NCI-H2227 (cell line): ENCODE data around the gene ST8SIA1.

Experiments used
- DNase-seq: peaks from one replicate; lab custom pipeline; 2025; ENCODE audit not compliant: unreplicated experiment; lab: John Stamatoyannopoulos, UW

Gene ST8SIA1, protein sequence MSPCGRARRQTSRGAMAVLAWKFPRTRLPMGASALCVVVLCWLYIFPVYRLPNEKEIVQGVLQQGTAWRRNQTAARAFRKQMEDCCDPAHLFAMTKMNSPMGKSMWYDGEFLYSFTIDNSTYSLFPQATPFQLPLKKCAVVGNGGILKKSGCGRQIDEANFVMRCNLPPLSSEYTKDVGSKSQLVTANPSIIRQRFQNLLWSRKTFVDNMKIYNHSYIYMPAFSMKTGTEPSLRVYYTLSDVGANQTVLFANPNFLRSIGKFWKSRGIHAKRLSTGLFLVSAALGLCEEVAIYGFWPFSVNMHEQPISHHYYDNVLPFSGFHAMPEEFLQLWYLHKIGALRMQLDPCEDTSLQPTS

DNA sequence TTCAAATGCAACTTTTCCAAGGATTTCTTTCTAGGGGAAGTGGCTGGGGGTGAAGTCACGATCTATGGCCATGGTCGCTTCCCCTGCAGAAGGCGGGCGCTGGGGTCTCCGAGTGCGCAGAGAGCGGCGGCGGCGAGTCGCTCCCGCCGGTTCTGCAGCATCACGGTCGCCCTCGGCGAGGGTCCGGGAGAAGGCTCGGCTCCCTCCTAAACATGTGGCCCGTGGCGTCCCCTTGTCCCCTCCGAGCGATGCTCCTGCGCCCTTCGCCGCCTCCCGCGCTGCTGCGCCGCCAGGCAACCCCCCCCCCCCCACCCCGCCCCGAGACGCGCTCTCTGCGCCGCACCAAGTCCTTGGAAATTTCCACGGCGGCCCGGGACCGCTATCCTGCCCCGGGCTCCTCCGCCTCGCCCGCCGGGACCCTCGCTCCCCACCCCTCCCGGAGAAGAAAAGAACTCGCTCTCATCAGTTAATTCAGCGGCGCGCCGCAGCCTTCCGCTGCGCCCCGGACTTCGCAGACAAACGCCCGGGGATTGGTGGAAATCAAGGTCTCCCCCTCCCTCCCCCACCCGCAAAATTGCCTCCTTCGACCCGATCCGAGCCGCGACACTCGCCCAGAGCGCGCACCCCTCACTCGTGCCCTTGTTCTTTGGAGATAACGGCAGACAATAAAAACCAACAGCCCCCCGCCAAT lies at the start of gene ST8SIA1:
Gene ST8SIA1 (minus strand): TSS at position 298 of the 691 bp plus-strand sequence. CDS start 475 bp downstream, outside the sequence.
- peak; percentile 31 for DNase-seq

GRCh38 chr12:22380031-22380430 lies 45.5 kb upstream of the ST8SIA1 start:
- no peak for DNase-seq

GRCh38 chr12:22377731-22378496 lies 43.4 kb upstream of the ST8SIA1 start:
- no peak for DNase-seq

DNA sequence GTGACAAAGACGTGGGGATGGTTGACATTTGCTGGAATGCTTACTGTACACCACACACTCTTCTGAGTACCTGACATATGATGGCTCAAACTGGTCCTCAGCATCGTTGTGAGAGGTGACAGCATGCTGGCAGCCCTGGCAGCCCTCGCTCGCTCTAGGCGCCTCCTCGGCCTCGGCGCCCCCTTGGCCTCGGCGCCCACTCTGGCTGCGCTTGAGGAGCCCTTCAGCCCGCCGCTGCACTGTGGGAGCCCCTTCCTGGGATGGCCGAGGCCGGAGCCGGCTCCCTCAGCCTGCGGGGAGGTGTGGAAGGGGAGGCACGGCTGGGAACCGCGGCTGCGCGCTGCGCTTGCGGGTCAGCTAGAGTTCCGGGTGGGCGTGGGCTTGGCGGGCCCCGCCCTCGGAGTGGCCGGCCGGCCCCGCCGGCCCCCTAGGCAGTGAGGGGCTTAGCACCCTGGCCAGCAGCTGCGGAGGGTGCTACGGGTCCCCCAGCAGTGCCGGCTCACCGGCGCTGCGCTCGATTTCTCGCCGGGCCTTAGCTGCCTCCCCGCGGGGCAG lies 42.2 kb upstream of the ST8SIA1 start:
- peak; percentile 31 for DNase-seq

DNA sequence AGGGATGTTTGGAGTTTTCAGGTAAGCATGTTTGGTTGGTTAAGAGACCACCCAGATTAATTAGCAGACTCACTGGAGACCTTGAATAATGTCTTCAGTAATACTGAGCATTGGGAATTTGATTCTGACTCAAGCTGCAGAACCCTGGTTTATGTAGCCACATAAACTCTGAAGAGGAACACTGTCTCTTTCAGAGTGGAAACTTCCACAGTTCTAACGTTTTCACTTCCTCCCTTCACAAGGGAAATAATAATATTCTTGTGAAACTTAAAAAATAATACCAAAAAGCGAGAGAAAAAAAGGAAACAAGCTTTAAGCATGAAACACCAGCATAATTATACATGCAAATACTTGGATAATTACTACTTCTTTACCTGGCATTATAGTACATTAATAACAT lies 40.0 kb upstream of the ST8SIA1 start:
- no peak for DNase-seq

- no peak for DNase-seq
Measured at GRCh38 chr12:22372277-22372837, 37.9 kb upstream of the ST8SIA1 start.

DNA sequence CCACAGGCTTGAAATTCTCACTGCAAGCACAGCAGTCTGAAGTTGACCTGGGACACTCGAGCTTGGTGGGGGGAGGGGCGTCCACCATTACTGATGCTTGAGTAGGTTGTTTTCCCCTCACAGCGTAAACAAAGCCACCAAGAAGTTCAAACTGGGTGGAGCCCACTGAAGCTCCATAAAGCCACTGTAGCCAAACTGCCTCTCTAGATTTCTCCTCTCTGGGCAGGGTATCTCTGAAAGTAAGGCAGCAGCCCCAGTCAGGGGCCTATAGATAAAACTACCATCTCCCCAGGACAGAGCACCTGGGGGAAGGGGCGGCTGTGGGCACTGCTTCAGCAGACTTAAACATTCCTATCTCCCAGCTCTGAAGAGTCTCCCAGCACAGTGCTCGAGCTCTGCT lies 31.7 kb upstream of the ST8SIA1 start:
- DNase-seq, result no peak

DNA sequence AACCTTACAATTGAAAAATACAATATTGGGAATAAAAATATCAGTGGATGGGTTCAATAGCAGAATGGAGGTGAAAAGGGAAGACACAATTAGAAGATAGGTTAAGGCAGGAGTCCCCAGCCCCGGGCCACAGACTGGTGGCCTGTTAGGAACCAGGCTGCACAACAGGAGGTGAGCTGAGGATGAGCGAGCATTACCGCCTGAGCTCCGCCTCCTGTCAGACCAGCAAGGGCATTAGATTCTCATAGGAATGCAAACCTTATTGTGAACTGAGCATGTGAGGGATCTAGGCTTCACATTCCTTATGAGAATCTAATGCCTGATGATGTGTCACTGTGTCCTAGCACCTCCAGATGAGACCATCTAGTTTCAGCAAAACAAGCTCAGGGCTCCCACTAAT lies 27.3 kb upstream of the ST8SIA1 start:
- no peak for DNase-seq

GRCh38 chr12:22360774-22361173 lies 26.3 kb upstream of the ST8SIA1 start:
- no peak for DNase-seq

DNA sequence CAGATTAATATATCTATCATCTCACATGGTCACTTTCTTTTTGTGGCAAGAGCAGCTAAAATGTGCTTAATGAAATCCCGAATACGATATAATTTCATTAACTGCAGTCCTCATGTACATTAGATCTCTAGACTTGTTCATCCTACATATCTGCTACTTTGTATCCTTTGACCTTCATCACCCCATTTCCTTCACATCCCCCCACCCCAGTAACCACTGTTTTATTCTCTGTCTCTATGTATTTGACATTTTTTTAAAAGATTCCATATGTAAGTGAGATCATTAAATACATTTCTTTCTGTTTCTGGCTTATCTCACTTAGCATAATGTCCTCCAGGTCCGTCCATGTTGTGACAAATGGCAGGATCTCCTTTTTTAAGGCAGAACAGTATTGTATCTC lies 23.0 kb upstream of the ST8SIA1 start:
- DNase-seq, result no peak

- no peak for DNase-seq
Measured at GRCh38 chr12:22356231-22356630, 21.7 kb upstream of the ST8SIA1 start.

- no peak for DNase-seq
Measured at GRCh38 chr12:22355011-22355580, 20.6 kb upstream of the ST8SIA1 start.

- DNase-seq, result no peak
Measured at GRCh38 chr12:22353615-22354325, 19.3 kb upstream of the ST8SIA1 start.

GRCh38 chr12:22350886-22351285 lies 16.4 kb upstream of the ST8SIA1 start:
- no peak for DNase-seq

- no peak for DNase-seq
Measured at GRCh38 chr12:22348208-22348607, 13.7 kb upstream of the ST8SIA1 start.

GRCh38 chr12:22340143-22340542 lies 5.6 kb upstream of the ST8SIA1 start:
- no peak for DNase-seq

GRCh38 chr12:22339691-22340090 lies 5.2 kb upstream of the ST8SIA1 start:
- DNase-seq, result no peak

GRCh38 chr12:22335794-22336166 lies 1.3 kb upstream of the ST8SIA1 start:
- no peak for DNase-seq

GRCh38 chr12:22333713-22334409 lies 646 bp downstream of the ST8SIA1 start:
- no peak for DNase-seq
